Omental fat pad (tissue), 4 donors: Measurements from ENCODE around the gene LZTR1. TPM values are rescaled to one million over a fixed set of nuclear protein-coding genes. Genes with fewer than 3 reads are reported as not detected.

Source experiments
- ATAC-seq: fragments of 150-250 bp; one replicate; pipeline ENCODE4 v1.9.1; 2016; ENCODE audit warnings: mild to moderate bottlenecking, moderate library complexity; ENCODE audit not compliant: low FRiP score
- DNase-seq: peaks from one replicate; pipeline ENCODE4 v3.0.0-alpha.2; 2019; ENCODE audit warnings: low spot score
- total RNA-seq, 4 donors: library from RNA; depleted of rRNA; stranded (reverse); fragments of >200 nt; gene quantifications; one replicate each; pipeline ENCODE4 v1.1.0, GENCODE V29; 2016
- TF ChIP-seq, protein P1 (sequence below), 3 donors: fragments of 450-650 bp; IDR thresholded peaks; one replicate each; pipeline ENCODE4 v1.5.1; 2016 to 2017; ENCODE audit warnings: antibody characterized with exemption in 3 of 3, mild to moderate bottlenecking in 3 of 3, moderate library complexity in 2 of 3

Gene LZTR1
- total RNA-seq, 4 donors from 2014 or later: 45.8 to 66.5 (median 56.9) TPM

DNA sequence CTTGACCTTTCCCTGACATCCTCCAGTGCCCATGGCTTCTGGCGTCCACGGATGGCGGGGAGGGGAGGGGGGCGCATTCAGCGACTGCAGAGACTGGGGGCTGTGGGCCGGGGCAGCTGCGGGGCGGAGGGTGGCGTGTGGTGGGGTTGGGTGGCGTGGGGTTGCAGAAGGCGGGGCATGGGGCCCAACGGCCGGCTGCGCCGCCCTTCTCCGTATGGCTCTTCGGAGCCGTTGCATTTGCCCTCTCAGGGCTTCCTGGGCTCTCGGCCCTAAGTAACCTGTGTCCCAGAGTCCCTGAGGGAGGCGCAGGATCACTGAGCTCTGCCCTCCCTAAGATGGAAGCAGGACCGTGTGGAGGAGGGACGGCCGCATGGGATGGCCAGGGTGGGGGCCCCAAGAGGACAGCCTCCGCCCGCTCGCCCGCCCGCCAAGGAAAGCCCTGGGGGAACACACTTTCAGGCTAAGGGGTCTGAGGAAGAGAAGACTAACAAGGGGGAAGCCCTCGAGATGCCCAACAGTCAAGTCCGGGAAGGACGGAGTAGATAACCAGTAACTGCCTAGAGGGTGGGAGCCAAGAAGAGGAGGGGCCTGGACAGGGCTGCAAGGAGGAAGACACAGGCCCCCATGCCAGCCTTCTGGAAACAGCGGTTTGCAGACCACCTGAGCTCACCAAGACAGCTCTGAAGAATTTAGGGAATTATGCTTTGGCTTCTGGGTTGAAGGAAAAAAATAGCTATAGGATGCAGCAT, 24.2 kb upstream of the LZTR1 start:
- ATAC-seq (no peak), DNase-seq (no peak)
- TF ChIP-seq, protein P1, sequence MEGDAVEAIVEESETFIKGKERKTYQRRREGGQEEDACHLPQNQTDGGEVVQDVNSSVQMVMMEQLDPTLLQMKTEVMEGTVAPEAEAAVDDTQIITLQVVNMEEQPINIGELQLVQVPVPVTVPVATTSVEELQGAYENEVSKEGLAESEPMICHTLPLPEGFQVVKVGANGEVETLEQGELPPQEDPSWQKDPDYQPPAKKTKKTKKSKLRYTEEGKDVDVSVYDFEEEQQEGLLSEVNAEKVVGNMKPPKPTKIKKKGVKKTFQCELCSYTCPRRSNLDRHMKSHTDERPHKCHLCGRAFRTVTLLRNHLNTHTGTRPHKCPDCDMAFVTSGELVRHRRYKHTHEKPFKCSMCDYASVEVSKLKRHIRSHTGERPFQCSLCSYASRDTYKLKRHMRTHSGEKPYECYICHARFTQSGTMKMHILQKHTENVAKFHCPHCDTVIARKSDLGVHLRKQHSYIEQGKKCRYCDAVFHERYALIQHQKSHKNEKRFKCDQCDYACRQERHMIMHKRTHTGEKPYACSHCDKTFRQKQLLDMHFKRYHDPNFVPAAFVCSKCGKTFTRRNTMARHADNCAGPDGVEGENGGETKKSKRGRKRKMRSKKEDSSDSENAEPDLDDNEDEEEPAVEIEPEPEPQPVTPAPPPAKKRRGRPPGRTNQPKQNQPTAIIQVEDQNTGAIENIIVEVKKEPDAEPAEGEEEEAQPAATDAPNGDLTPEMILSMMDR (IDR thresholded peaks at IDR 0.05): no peak

DNA sequence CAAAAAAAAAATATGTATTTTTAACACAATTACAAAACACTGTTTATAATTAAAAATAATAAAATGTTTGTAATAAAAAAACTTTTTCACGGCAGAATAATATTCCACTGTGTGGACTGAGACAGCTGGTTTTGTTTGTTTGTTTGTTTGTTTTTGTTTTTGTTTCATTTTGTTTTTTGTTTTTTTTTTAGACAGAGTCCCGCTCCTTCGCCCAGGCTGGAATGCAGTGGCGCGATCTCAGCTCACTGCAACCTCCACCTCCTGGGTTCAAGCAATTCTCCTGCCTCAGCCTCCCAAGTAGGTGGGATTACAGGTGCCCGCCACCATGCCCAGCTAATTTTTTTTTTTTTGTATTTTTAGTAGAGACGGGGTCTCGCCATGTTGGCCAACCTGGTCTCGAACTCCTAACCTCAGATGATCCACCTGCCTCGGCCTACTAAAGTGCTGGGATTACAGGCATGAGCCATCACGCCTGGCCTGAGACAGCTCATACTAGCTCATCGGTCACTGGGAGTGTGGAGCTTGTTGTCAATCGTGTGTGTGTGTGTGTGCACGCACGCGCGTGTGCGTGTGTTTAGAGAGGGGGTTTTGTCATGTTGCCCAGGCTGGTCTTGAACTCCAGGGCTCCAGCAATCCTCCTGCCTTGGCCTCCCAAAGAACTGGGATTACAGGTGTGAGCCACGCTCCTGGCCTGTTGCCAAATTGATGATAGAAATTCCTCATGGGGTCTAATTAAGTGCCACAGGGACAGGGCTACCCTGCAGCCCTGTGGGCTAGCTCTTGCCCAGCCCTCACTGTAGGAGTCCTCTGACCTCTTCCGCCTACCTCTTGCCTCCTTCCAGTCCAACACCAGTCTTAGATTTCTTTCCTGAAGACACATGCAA, 22.3 kb upstream of the LZTR1 start:
- DNase-seq: no peak
- no peak for ATAC-seq
- TF ChIP-seq, protein P1 (IDR thresholded peaks at IDR 0.05): no peak

DNA sequence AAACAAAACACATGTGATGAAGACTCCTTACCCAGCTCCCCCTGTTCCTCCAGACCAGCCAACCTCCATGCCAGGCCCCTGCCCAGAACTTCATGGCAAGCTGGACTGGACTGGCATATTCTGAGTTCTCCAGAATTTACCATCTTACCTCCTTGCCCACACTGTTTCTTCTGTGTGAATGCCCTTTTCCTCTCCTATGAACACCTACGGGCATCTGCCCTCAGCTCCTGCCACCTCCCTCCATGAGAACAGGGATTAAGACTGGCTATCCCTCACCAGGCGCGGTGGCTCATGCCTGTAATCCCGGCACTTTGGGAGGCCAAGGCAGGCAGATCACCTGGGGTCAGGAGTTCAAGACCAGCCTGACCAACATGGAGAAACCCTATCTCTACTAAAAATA, 21.5 kb upstream of the LZTR1 start:
- TF ChIP-seq, protein P1 (IDR thresholded peaks at IDR 0.05): no peak
- ATAC-seq: no peak
- no peak for DNase-seq

DNA sequence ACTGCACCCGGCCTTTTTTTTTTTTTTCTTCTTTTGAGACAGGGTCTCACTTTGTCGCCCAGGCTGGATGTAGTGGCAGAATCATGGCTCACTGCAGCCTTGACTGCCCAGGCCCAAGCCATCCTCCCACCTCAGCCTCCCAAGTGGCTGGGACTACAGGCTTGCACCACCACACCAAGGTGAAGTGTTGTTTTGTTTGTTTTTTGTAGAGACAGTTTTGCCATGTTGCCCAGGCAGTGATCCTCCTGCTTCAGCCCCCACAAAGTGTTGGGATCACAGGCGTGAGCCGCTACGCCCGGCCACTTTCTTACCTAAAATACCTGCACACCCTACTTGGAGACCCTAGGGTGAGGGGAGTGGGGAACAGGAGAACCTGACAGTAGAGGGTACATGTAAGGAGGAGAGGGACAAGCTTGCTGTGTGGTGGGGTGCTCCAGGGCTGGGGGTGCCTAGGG, 19.6 kb upstream of the LZTR1 start:
- ATAC-seq: no peak
- no peak for DNase-seq
- TF ChIP-seq, protein P1 (IDR thresholded peaks at IDR 0.05): no peak

DNA sequence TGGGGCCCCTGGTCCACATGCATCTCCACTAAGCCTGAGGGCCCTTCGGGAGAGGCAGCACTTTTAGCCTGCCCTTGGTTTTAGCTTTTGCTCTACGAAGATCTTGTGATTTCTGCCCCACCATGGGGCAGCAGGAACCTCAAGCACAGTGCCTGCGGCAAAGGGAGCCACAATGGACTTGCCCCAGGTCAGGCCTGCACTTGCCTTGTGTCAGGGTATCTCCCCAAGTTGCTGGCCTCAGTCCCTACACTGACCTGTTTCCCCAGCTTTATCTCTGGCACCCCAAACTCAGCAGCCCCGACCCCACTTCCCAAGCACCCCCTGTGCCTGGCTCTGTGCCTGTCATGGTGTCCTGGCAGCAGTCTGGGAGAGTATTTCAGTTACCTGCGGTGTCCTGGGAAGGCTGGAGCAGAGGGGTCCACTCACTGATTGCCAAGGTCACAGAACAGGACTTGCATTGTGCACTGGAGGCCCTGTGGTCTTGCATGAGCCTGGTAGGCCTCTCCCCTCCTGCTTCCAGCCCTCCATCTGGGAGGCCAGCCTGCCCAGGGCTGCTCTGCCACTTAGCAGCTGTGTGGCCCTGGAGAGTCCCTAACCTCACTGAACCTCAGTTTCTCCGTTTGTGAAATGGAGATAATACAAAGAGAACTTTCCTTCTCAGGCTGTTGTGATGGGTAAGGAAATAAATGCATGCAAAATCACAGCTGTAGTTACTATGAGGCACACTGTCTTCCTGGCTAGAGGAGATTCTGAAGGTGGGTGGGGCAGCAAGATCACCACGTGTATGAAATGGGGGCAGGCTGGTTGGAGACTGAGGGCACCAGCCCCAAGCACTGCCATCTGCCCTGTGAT, 18.7 kb upstream of the LZTR1 start:
- DNase-seq (no peak), ATAC-seq (no peak)
- TF ChIP-seq, protein P1 (IDR thresholded peaks at IDR 0.05): no peak

DNA sequence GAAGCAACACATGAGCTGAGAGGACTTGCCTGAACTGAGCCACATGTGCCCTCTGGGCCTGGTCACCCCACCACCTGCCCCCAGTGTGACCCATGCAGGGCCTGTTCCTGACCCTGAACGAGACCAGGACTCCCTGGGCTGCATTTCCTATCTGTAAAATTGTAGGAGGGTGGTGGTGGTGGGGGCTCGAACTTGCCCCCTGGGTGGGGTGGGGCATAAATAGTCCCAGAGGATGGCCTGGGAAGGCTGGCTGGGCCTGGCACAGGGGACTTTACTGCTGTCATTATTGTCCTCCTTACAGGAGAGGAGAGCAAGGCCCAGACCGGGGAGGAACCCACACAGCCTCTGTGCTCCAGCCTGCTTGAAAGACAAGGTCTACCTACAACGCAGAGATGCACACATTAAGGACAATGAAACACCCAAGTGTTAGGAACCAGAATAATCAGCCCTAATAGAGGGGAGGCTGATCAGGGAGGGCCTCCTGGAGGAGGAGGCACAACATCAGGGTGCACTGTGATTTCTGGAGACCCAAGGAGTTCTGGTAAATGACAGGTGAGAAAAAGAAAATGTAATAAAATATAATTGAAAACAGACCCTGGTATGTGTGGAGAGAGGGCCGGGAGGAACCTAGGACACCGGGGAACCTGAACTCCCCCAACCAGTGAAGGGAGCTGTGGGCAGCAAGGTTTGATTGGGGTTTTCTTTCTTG, 17.9 kb upstream of the LZTR1 start:
- TF ChIP-seq, protein P1 (IDR thresholded peaks at IDR 0.05): no peak
- ATAC-seq (no peak), DNase-seq (no peak)
